Activated B cell treated with CpG ODN at 0.5 μM for 24 hours (primary cell): ENCODE results near the gene LHFPL2. TPM values are rescaled to one million over a fixed set of nuclear protein-coding genes. Genes with fewer than 3 reads are reported as not detected.

Experiments used
- ATAC-seq: fragments of 200-7000 bp; cut with Tn5 transposase; one replicate; pipeline ENCODE4 v1.10.0; 2021; ENCODE audit warnings: low read depth, mild to moderate bottlenecking, moderate library complexity
- CTCF ChIA-PET: fragments of 350-600 bp; sonication (Branson Sonifier 250); formaldehyde crosslinking; loops from one replicate; lab custom pipeline; 2021; ENCODE audit warnings: antibody characterized with exemption; lab: Charles Lee
- POLR2A ChIA-PET: fragments of 350-600 bp; sonication (Branson Sonifier 250); formaldehyde crosslinking; loops from one replicate; lab custom pipeline; 2021; ENCODE audit warnings: antibody characterized with exemption; lab: Charles Lee
- DNase-seq: peaks from one replicate; pipeline ENCODE4 v3.0.0; 2022
- H3K27ac Mint-ChIP-seq: one replicate; pipeline ENCODE4 v1.8.0; 2020; ENCODE audit warnings: mixed read lengths
- H3K27me3 Mint-ChIP-seq: one replicate; pipeline ENCODE4 v1.8.0; 2021; ENCODE audit warnings: mixed read lengths
- H3K36me3 Mint-ChIP-seq: one replicate; pipeline ENCODE4 v1.8.0; 2021; ENCODE audit warnings: low read depth, mixed read lengths
- H3K4me1 Mint-ChIP-seq: one replicate; pipeline ENCODE4 v1.8.0; 2021; ENCODE audit warnings: mixed read lengths
- H3K4me3 Mint-ChIP-seq: one replicate; pipeline ENCODE4 v1.8.0; 2020; ENCODE audit warnings: mild to moderate bottlenecking, mixed read lengths
- H3K9me3 Mint-ChIP-seq: one replicate; pipeline ENCODE4 v1.8.0; 2020; ENCODE audit warnings: mixed read lengths
- intact Hi-C: fragments of 100-400 bp; cut with micrococcal nuclease; formaldehyde crosslinking; loops from one replicate; pipeline ENCODE4 v1.15.1; 2024
- total RNA-seq: library from RNA; stranded (reverse); gene quantifications from 2 replicates; pipeline ENCODE4 v1.2.3, GENCODE V29; 2022
- TF ChIP-seq, protein P1 (sequence below): fragments of 200-600 bp; IDR thresholded peaks from one replicate; pipeline ENCODE4 v1.8.0; 2022; ENCODE audit warnings: antibody characterized with exemption, mild to moderate bottlenecking

Gene LHFPL2
- total RNA-seq, 1 donor from 2014 or later: 12.0 TPM

GRCh38 chr5:78598973-78599372 is 49.6 kb downstream of the LHFPL2 start:
- CTCF ChIA-PET: no interaction called here
- ATAC-seq (no peak), DNase-seq (no peak)
- Mint-ChIP-seq H3K27ac (no peak overlapping the region), H3K9me3 (no peaks in the 10 kb centered on the region), H3K36me3 (peaks cover 16% of the 10 kb centered on the region), H3K27me3 (no peaks in the 10 kb centered on the region), H3K4me3 (no peak overlapping the region), H3K4me1 (no peaks in the 10 kb centered on the region)
- TF ChIP-seq, protein P1, sequence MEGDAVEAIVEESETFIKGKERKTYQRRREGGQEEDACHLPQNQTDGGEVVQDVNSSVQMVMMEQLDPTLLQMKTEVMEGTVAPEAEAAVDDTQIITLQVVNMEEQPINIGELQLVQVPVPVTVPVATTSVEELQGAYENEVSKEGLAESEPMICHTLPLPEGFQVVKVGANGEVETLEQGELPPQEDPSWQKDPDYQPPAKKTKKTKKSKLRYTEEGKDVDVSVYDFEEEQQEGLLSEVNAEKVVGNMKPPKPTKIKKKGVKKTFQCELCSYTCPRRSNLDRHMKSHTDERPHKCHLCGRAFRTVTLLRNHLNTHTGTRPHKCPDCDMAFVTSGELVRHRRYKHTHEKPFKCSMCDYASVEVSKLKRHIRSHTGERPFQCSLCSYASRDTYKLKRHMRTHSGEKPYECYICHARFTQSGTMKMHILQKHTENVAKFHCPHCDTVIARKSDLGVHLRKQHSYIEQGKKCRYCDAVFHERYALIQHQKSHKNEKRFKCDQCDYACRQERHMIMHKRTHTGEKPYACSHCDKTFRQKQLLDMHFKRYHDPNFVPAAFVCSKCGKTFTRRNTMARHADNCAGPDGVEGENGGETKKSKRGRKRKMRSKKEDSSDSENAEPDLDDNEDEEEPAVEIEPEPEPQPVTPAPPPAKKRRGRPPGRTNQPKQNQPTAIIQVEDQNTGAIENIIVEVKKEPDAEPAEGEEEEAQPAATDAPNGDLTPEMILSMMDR: no peak
- POLR2A ChIA-PET: no interaction called here
- intact Hi-C loops: no loop called here

GRCh38 chr5:78597974-78598371 is 50.6 kb downstream of the LHFPL2 start:
- ATAC-seq (no peak), DNase-seq (no peak)
- CTCF ChIA-PET: no interaction called here
- POLR2A ChIA-PET: no interaction called here
- no peaks in the 10 kb centered on the region for H3K27me3 Mint-ChIP-seq
- peaks cover 12% of the 10 kb centered on the region for H3K36me3 Mint-ChIP-seq
- no peak overlapping the region for H3K27ac Mint-ChIP-seq
- H3K4me3 Mint-ChIP-seq: no peak overlapping the region
- intact Hi-C loops: no loop called here
- H3K4me1 Mint-ChIP-seq: peaks cover 4% of the 10 kb centered on the region
- H3K9me3 Mint-ChIP-seq: no peaks in the 10 kb centered on the region
- TF ChIP-seq, protein P1: no peak

DNA sequence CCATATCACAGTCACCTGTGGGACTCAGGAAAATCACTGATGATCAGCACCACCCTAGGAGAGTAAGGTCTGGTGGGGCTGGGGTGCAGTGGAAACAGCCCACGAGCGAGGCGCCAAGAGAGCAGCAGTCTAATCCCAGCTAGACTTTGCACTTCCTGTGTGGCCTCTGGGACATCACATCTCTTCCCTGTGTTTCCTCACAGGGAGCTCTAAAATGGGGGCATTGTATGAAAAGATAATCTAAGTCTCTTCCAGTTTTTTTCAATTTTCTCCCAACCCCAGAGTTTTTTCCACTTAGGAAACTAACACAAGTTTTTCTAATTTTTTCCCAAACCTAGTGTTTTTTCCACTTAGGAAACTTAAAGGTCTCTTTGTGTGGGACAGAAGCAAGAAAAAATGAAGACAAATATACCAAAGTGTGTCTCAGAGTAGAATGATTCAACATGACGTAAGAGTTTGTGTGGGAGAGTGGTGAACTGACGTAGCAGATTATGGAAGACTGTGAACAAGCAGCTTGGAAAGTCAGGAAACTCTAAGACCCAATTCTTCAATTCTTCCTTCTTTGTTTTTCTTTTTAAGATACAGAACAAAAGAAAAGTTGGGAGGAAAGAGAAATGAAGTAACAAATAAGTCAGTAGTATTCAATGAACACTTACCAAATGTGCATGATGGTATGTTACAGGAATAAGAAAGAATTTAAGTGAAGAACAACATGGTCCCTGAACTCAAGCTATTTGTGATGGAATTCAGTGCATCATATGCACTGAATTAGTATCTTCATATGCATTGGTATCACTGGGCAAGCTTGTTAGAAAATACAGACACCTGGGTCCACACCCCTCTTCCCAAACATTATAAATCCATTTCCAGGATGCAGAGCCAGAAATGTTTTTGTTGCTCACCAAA is 51.3 kb downstream of the LHFPL2 start:
- intact Hi-C loops: no loop called here
- Mint-ChIP-seq H3K4me3 (no peak overlapping the region), H3K9me3 (no peaks in the 10 kb centered on the region), H3K27me3 (no peaks in the 10 kb centered on the region), H3K4me1 (peaks cover 11% of the 10 kb centered on the region), H3K36me3 (peaks cover 10% of the 10 kb centered on the region), H3K27ac (no peak overlapping the region)
- POLR2A ChIA-PET: no interaction called here
- ATAC-seq: no peak
- CTCF ChIA-PET: no interaction called here
- DNase-seq: no peak
- TF ChIP-seq, protein P1: no peak

DNA sequence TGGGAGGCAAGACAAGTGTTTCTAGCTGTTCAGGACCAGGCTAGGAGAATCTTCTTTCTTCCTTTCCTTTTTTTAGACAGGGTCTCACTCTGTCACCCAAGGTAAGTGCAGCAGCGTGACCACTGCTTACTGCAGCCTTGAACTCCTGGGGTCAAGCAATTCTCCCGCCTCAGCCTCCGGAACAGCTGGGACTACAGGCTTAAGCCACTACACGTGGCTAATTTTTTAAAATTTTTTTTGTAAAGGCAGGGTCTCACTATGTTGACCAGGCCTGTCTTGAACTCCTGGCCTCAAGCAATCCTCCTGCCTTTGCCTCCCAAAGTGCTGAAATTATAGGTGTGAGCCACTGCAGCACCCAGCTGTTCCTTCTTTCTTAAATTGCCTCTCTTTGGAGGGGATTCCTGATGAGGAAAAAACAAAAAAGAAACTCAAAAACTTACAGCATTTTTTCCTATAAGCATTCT is 53.1 kb downstream of the LHFPL2 start:
- Mint-ChIP-seq H3K4me3 (no peak overlapping the region), H3K9me3 (no peaks in the 10 kb centered on the region), H3K27ac (no peak overlapping the region), H3K27me3 (no peaks in the 10 kb centered on the region), H3K36me3 (peaks cover 12% of the 10 kb centered on the region), H3K4me1 (peaks cover 19% of the 10 kb centered on the region)
- TF ChIP-seq, protein P1: no peak
- intact Hi-C loops: no loop called here
- no peak for ATAC-seq
- no peak for DNase-seq
- ChIA-PET CTCF (no interaction called here), POLR2A (no interaction called here)

- ChIA-PET POLR2A (no interaction called here), CTCF (interaction anchor here (1.0 kb wide), 1 partner anchor 61 kb away, joined by 3 read pairs; no protein-coding TSS in a partner anchor)
- Mint-ChIP-seq H3K27me3 (no peaks in the 10 kb centered on the region), H3K36me3 (peaks cover 12% of the 10 kb centered on the region), H3K4me1 (peaks cover 19% of the 10 kb centered on the region), H3K27ac (no peak overlapping the region), H3K9me3 (no peaks in the 10 kb centered on the region), H3K4me3 (no peak overlapping the region)
- no peak for DNase-seq
- no peak for ATAC-seq
- intact Hi-C loops: no loop called here
- TF ChIP-seq, protein P1: no peak
These were observed 53.7 kb downstream of the LHFPL2 start for GRCh38 chr5:78594610-78595457.
